Measurements from ENCODE around the gene C19orf53.

The C19orf53 gene

DNA sequence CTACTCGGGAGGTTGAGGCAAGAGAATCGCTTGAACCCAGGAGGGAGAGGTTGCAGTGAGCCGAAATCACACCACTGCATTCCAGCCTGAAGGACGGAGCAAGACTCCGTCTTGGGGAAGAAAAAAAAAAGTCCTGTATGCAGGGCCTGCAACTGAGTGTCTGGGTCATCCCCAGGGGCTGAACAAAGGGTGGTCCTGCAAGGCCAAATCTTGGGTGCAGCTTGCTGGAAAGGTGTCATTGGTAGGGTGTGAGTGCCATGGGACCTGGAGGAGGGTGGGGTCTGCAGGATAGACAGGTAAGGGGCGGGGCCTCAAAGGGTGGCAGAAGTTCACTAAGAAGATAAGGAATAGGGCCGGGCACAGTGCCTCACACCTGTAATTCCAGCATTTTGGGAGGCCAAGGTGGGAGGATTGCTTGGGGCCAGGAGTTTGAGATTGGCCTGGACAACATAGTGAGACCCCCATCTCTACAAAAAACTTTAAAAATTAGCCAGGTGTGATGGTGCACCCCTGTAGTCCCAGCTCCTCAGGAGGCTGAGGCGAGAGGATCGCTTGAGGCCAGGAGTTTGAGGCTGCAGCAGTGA, 52.5 kb downstream of the C19orf53 start:
- DNase-seq (ENCODE audit: low spot score), result no peak

DNA sequence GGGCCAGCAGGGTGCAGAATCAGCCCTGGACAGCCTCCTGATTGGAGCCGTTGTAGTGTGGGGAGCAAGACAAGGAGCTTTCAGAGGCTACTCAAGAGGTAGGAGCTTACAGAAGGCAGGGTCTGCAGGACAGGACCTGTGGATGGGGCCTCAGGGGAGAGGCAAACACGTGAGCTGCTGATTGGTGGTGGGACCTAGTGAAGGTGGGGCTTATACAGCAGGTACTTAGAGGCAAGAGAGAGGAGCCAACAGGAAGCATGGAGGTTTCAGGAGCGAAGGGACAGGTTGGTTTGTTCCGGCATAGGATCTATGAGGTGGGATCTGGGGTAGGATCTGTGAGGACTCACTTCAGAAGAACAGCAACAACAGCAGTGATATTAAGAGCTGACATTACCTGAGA, 53.4 kb downstream of the C19orf53 start:
- no peak for DNase-seq (ENCODE audit: low spot score)
